ENCODE results near the gene UNC5A.

Gene UNC5A

DNA sequence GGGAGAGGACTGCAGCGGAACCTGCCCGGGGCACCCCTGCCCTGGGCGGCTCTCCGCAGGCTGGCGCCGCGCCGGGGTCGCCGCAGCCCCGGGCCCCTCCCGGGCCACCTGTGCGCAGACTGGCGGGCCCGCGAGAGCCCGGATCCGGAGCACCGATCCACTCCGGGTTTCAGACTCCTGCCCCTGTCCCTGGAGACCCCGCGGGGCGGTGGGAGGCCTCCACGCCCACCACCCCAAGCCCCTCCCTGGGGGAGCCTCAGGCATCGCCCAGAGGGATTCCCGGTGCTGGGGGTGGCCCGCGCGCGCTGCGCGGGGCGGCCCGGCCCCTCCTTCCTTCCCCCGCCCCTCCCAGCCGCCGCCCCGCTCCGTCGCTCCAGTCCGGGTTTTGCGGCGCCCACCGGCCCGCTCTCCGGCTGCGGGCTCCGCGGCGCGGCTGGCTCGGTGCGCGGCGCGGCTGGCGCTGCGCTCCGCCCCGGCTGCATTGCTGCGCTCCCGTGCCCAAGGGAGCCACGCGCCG, at the start of gene UNC5A:
Gene UNC5A, plus strand, starts transcription at position 479 of the 517 bp plus-strand sequence. CDS start 192 bp downstream, outside the sequence.
- peak; percentile 75 for DNase-seq (ENCODE audit: low read depth, low spot score)

DNA sequence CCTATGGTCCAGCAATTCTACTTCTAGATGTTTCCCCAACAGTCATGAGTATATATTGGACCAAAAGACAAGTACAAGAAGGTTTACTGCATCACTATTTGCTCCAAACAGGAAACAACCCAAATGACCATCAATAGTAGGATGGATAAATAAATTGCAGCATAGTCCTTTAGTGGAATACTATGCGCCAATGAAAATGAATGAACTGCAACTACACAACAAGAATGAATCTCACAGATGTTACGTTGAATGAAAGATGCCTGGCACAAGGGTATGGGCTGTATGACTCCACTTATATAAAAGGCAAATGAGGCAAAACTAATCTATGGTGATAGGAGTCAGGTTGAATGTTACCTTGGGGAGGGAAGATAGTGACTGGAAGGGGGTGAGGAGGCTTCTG, 48.6 kb upstream of the UNC5A start:
- no peak for DNase-seq (ENCODE audit: low read depth, low spot score)

DNA sequence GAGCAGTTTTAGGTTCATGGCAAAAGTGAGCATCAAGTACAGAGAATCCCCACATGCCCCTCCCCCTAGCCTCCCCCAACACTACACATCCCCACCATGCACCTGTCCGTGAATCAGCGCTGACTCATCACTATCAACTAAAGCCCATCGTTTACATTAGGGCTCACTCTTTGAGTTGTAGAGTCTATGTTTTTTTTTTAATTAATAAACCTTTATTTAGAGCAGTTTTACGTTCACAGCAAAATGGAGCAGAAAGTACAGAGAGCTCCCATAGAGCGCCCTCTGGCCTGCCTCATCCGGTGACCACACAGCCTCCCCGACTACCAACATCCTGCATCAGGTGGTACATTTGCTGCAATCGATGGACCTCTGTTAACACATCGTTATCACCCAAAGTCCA, 47.9 kb upstream of the UNC5A start:
- no peak for DNase-seq (ENCODE audit: low read depth, low spot score)

DNA sequence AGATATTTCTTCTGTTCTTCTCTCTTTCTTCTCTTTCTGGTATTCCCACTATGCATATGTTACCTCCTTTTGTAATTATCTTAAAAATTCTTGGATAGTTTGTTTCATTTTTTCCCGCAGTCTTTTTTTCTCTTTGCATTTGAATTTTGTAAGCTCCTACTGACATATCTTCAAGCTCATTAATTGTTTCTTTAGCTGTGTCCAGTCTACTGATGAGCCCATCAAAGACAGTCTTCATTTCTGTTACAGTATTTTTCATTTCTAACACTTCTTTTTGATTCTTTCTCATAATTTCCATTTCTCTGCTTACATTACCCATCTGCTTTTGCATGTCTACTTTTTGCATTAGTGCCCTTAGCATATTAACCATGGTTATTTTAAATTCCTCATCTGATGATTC, 44.7 kb upstream of the UNC5A start:
- no peak for DNase-seq (ENCODE audit: low read depth, low spot score)

DNA sequence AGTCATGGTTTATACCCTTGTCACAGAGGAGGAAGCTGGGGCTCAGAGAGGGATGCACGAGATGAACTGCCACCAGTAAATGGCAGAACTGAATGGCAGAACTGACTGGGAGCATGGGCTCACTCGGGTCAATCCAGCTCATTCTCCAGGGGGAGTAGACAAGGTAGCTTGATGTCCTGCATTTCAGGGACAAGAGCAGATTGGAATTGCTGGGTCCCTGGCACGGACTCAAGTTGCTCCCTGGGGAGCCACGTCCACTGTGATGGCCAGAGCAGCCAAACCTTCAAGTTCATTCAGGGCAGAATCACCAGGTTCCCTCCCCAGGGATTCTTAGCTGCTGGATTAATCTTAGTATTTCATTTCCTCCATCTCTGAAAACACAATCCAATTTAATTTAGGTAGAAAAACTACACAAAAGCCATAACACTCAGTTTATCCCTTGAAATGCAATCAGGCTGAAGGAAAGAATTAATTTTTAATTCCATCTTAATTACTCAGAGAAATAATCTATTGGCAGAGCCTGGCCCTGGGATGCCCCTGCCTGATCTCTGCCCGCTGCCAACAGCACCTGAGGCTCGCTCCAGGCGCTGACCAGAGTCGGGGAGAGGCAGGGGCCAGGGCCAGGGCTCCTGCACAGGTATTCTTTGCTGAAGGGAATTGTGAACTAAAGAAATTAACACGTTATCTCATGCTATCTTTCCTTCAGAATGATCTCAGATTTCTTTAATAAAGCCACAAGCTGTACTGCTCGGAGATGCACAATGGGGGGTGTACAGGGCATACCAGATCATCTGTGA, 42.0 kb upstream of the UNC5A start:
- DNase-seq (ENCODE audit: low read depth, low spot score), result no peak

DNA sequence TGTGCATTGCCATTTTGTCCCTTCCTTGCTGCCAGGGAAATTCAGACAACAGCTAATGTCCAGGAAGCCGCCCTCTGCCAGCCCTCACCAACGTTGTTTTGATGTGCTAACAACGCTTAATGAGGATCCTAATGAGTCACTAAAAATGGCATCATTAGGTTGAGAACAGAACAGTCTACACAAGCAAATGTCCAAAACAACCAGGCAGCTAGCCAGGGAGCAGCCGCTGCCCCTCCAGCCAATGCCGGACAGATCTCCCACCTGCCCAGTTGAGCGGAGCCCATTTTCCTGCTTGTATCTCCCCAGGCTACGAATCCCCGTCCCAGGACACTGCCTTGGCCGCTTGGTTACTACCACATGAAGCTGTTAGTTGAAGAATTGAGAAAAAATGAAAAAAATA, 40.4 kb upstream of the UNC5A start:
- DNase-seq (ENCODE audit: low read depth, low spot score), result no peak

DNA sequence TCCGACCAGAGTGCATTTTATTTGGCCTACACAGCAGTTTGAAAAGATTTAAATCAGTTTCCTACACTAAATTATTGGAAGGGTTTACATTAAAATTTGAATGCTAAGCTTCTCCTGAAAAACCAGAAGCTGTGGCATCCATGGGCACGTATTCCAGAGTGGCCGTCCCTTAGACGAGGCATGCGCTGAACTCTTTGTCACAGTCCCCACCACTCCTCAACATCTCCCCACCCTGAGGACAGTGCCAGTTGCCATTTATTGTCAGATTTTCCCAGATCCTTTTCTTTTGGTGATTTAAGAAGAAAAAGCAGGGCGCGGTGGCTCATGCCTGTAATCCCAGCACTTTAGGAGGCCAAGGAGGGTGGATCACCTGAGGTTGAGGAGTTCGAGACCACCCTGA, 39.9 kb upstream of the UNC5A start:
- DNase-seq (ENCODE audit: low read depth, low spot score), result no peak

DNA sequence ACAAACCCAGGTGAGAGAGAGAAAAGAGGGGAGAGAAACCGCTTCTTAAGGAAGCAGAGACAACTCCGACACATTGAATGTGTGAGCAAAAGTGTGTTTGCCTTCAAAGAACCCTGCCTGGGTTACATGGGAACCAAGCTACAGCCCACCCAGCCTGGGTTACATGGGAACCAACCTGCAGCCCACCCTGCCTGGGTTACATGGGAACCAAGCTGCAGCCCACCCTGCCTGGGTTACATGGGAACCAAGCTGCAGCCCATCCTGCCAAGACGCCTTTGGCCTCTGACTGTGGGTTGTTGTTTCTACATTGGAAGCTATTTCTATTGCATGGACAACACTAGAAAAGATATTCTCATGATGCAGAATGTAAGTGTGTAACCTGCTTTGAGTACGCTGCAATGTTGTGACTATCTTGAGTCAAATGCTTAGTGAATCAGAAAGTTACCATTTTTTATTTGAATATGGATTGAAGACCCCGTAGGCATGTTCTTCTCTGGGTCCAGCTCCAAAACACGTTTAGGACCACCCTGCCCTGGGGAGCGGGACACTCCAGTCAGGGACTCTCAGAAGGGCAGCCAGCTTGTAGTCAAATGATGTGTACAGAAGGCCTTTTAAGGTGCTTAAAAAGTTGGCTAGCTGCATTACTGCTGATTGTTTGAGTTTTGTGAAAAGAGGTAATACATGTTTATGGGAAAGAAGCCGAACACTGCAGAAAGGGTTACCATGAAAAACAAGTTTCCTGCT, 39.1 kb upstream of the UNC5A start:
- DNase-seq (ENCODE audit: low read depth, low spot score), result no peak

DNA sequence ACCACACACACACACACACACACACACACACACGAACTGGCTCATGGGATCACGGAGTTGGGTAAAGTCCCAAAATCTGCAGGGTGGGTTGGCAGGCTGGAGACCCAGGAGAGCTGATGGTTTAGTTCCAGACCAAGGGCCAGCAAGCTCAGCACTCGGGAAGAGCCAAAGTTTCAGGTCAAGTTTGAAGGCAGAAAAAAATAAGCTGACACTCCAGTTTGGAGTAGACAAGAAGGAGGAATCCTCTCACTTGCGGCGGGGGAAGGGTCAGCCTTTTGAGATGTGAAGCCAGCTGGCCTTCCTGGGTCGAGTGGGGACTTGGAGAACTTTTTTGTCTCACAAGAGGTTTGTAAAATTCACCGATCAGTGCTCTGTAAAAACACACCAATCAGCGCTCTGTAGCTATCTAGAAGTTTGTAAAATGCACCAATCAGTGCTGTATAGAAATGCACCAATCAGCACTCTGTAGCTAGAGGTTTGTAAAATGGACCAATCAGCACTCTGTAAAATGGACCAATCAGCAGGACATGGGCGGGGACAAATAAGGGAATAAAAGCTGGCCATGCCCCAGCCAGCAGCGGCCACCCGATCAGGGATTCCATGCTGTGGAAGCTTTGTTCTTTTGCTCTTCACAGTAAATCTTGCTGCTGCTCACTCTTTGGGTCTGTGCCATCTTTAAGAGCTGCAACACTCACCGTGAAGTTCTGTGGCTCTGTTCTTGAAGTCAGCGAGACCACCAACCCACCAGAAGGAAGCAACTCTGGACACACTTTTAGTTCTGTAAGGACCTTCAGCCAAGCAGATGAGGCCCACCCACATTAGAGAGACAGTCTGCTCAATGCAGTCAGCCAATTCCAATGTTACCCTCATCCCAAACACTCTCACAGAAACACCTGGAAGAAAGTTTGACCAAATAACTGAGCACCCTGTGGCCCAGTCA, 37.8 kb upstream of the UNC5A start:
- DNase-seq (ENCODE audit: low read depth, low spot score), result no peak

DNA sequence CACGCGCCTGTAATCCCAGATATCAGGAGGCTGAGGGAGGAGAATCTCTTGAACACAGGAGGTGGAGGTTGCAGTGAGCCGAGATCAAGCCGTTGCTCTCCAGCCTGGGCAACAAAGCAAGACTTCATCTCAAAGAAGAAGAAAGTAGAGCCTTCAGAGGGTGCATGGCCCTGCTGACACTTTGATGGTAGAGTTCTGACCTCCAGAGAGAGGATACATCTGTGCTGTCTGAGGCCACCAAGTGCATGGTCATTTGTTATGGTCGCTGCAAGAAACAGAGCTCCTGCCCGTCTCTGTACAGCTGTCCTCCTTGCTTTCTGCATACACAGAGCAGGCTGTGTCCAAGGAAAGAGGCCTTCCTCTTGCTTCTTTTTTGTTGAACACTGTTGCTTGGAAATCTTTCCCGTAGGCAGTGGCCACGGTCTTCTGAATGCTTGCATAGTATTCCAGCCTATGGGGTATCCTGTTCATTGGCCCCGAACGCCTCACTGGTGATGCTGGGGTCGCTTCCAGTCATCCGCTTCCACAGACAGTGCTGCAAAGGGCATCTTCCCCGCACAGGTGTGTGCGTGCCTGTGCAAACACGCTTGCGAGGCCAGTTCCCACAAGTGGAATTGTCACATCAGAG, 36.8 kb upstream of the UNC5A start:
- no peak for DNase-seq (ENCODE audit: low read depth, low spot score)

DNA sequence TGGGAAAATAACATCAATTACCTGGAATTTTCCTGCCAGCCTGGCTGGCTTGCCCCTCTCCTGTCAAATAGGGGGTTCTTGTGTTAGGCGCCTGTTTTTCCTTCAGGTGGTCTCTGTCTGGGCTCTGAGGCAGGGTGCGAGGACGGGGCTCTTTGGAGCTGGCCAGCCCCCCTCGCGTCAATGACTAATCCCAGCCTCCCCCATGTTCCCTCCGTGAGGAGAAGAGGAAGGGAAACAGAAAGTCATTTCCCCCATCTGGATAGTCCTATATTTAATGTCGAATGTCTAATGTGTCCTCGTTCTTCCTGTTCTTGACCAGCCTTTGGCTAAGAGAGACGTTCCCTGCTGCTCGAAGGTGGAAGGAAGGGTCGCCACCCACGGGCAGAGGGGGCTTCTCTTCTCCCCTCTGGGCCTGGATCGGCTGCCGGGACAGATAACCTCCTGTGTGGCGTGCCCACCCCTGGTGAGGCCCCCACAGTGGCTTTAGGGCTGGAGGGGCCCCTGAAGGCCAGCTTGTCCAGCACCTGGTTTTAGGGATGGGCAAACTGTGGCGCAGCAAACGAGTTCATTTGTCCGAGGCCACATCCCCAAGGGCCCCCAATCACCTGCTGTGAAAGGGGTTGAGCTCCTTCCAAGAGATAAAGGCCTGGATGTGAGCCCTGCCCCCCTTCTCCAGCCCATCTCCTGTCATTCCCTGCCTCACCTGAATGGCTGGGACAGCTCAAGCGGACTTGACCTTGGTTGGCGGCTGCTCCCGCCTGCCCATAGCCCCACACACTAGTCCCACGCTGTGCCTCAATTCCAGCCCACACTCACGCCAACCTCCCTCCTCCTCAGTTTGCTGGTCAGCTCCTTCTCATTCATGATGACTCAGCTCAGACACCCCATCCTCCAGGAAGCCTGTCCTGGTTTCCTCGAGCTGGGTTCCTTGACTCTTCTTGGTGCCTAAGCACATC, 35.9 kb upstream of the UNC5A start:
- no peak for DNase-seq (ENCODE audit: low read depth, low spot score)

DNA sequence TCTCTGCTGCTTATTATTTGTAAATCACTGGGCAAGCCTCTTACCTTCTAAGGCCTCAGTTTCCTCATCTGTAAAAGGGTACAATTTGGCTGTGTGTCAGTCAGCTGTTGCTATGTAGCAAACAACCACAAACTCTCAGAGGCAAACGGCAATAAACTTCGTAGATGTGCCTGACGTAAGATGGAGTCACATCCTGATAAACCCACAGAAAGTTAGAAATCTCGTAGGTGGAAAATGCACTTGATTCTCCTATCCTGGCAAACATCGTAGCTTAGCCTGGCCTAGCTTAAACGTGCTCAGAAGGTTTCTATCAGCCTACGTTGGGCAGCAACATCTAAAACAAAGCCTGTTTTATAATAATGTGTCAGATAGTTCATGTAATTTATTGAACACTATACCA, 35.0 kb upstream of the UNC5A start:
- DNase-seq (ENCODE audit: low read depth, low spot score), result no peak

DNA sequence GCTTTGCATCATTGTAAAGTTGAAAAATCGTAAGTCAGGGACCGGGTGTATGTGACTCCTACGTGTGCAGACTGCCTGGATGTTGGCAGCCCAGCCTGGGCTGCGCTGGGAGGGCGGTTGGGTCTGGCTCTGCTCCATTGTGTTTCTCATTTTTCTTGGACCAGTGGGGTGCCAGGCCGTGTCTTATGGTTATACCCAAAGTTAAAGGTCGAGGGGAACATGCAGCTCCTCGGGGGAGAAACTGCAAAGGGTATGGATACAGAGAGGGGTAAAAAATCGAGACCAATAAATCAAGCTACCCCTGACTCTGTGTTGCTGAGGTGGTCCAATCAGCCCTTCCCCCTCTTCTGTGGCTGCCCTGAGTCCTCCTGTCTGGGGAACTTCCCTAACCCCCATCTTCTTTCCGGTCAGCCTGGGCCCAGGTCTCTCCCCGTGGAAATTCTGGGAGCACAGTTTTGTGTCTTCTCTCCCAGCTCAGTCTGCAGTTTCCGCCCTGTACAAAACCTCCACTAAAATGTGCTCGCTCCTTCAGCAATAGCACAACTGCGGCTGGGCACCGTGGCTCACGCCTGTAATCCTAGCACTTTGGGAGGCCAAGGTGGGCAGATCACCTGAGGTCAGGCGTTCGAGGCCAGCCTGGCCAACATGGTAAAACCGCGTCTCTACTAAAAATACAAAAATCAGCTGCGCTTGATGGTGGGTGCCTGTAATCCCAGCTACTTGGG, 34.1 kb upstream of the UNC5A start:
- DNase-seq (ENCODE audit: low read depth, low spot score), result no peak

DNA sequence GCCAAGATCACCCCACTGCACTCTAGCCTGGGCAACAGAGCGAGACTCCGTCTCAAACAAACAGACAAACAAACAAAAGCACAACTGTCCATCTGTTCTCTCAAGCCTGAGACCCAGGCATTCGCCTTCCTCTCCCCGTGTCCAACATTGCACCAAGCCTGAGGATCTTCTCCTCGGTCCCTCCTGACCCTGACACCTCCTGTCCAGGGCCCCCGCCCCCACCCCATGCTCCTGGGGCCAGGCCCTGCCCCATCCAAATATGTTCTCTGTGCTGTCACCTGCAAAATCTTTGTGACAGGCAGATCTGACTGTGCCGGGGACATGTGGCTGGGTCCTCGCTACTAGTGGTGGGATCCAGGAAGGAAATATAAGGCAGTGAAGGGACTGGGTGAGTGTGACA, 33.4 kb upstream of the UNC5A start:
- DNase-seq (ENCODE audit: low read depth, low spot score), result no peak

DNA sequence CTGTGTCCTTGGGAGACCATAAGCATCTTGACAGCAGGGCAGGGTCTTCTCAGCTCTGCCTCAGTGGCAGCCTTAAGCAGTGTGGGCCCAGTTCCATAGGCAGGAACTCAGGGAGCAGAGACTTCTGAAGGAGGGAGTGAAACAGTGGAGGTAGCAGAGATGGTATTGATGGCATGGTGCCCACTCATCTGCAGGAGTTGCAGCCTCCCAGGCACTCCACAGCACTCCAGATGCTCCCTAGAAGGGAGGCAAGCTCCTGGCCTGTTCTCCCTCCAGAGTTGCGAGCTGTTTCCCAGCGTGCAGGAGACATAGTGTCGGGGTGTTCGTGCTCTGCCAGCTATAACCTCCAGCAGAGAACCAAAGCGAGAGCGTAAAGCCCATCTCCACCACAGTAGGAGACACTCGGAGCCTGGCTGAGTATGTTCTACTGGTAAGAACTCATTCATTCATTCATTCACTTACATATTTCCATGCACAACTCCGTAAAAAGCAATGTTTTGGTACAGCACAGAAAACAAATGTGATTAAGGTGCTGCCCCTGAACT, 31.4 kb upstream of the UNC5A start:
- no peak for DNase-seq (ENCODE audit: low read depth, low spot score)

DNA sequence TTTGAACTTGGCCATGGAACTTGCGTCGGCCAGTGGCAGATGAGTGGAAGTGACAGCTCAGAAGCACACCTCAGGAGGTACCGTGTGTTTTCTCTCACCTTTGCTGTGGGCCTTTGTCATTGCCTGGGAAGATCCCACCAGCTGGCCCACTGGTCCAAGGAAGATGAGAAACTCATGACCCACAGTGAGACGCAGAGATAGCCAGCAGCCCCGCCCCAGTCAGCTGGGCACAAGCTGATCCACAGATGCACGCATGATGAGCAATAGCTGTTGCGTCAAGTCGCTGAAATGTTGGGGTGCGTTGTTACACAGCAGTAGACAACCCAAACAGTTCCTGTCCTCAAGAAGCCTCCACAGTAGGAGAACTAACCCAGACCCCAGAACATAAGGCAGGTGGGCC, 30.8 kb upstream of the UNC5A start:
- no peak for DNase-seq (ENCODE audit: low read depth, low spot score)

DNA sequence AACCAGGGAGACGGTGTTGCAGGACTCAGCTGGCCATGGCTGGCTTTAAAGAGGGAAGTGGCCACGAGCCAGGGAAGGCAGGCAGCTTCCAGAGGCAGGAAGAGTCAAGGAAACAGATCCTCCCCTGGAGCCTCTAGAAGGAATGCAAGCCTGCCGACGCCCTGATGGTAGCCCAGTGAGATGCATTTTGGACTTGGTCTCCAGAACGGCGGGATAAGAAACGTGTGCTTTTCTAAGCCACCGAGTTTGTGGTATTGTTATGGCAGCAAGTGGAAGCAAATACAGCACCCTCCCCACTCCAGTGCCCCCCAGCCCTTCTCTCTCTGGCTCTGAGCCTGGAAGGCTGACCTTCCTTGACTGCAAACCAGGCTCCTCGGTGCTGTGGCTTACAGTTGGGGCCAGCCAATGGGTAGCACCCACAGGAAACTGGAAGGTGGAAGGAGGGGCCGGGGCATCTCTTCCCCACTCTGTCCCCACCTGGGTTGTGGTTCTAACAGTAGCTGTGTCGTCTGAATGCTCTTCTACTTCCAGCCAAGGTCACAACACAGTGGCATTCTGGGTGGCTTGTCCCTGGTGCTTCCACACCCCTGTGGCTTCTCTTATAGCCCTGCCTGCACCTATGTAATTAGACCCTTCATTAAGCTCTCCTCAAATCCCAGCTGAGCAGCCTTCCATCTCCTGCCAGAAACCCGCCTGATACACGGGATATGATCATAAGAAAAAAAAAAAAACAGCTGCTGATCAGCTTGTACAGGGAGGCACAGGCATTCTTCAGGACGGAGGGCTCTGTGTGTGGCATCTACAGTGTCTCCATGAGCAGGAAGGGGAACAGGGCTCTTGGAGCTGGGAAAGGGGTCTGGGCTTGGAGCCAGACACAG, 29.9 kb upstream of the UNC5A start:
- DNase-seq (ENCODE audit: low read depth, low spot score), result no peak

DNA sequence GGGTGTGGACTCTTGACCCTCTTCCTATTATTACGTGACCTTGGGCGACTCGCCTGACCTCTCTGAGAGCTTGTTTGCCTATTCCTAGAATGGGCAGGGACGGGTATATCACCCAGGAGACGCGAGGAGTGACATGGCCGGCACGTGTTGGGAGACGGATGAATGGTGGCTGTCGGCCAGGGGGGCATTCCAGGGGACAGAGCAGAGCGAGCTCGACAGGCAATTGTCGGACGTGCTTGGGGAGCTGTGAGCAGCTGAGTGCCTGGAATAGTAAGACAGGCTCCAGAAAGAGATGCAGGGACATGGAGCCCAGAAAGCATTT, 29.3 kb upstream of the UNC5A start:
- DNase-seq (ENCODE audit: low read depth, low spot score), result peak; percentile 10

Data from astrocyte of the hippocampus (primary cell).